Liver (tissue), 3 donors: ENCODE data around the gene PLS1.

Experiments used
- CTCF ChIP-seq: fragments of 150-350 bp; IDR thresholded peaks from 2 replicates; pipeline ENCODE4 v1.5.1; 2017; ENCODE audit warnings: improper control_type of control experiment, low read depth, low read length; ENCODE audit not compliant: missing input control
- RXRA ChIP-seq, 2 donors: IDR thresholded peaks; 2 replicates each; pipeline ENCODE4 v1.6.1; 2017 to 2018; ENCODE audit warnings: antibody characterized with exemption in 2 of 2, mild to moderate bottlenecking in 1 of 2
- SP1 ChIP-seq: IDR thresholded peaks from 2 replicates; pipeline ENCODE4 v1.6.1; 2018; ENCODE audit warnings: antibody characterized with exemption, mild to moderate bottlenecking
- donor health status: healthy.
- donor health status: healthy.

- TF ChIP-seq RXRA (IDR thresholded peaks at IDR 0.05): no peak
- TF ChIP-seq SP1: no peak
- no peak for TF ChIP-seq CTCF
Measured at GRCh38 chr3:142580061-142580423, 16.2 kb upstream of the PLS1 start.
